Left renal cortex interstitium (tissue), 4 donors: ENCODE measurements around the gene DDX39B. TPM values are rescaled to one million over a fixed set of nuclear protein-coding genes. Genes with fewer than 3 reads are reported as not detected.
"Not testable (repeated sequence)": the region's sequence is repeated elsewhere in the genome, so short reads cannot be mapped to it uniquely, and the experiment has no call there.

Experiments
- DNase-seq, 4 donors: peaks; one replicate each; pipeline ENCODE4 v3.0.0-alpha.2; 2013; ENCODE audit warnings: low read depth in 4 of 4, low spot score in 2 of 4, missing footprints in 1 of 4
- polyA plus RNA-seq, 4 donors: library from polyadenylated mRNA; unstranded; fragments of 120-200 nt; gene quantifications; one replicate each; pipeline ENCODE4 v1.2.1, GENCODE V29; 2013; ENCODE audit not compliant: insufficient read length in 4 of 4

Gene DDX39B
- polyA plus RNA-seq, 4 donors = 462 to 709 (median 569) TPM

- no peak for DNase-seq
Observed at GRCh38 chr6:31529329-31530150, 12.3 kb downstream of the DDX39B start.

- no peak for DNase-seq
Observed at GRCh38 chr6:31528821-31529328, 12.9 kb downstream of the DDX39B start, which contains the start of gene MCCD1. MCCD1 (plus strand) TSS chr6:31528962; CDS start chr6:31529015, 53 bp downstream.

- no peak for DNase-seq
Observed at GRCh38 chr6:31528307-31528777, 13.5 kb downstream of the DDX39B start.

GRCh38 chr6:31525932-31526591 is 15.7 kb downstream of the DDX39B start:
- DNase-seq = no peak

- no peak for DNase-seq
Observed at GRCh38 chr6:31525553-31525931, 16.3 kb downstream of the DDX39B start.

GRCh38 chr6:31521835-31522234 is 20.0 kb downstream of the DDX39B start:
- DNase-seq = no peak

- no peak for DNase-seq
Observed at GRCh38 chr6:31513456-31514165, 28.2 kb downstream of the DDX39B start.

GRCh38 chr6:31510007-31510406 is 31.8 kb downstream of the DDX39B start:
- no peak for DNase-seq

GRCh38 chr6:31509036-31509435 is 32.8 kb downstream of the DDX39B start:
- DNase-seq = not testable (repeated sequence)

GRCh38 chr6:31502586-31502985 is 39.2 kb downstream of the DDX39B start:
- no peak for DNase-seq

- not testable (repeated sequence) for DNase-seq
Observed at GRCh38 chr6:31499648-31500047, 42.2 kb downstream of the DDX39B start.

- DNase-seq = no peak
Observed at GRCh38 chr6:31498748-31499147, 43.1 kb downstream of the DDX39B start.

- peak in 2 of 4 donors; percentile 38 to 58 for DNase-seq
Observed at GRCh38 chr6:31497531-31498476, 44.0 kb downstream of the DDX39B start, which contains the start of gene MICB. MICB (plus strand) TSS chr6:31498145; CDS start chr6:31498194, 49 bp downstream.

- not testable (repeated sequence) for DNase-seq
Observed at GRCh38 chr6:31496826-31497225, 45.0 kb downstream of the DDX39B start.

GRCh38 chr6:31495580-31495979 is 46.2 kb downstream of the DDX39B start:
- DNase-seq = no peak

GRCh38 chr6:31493875-31494694 is 47.7 kb downstream of the DDX39B start:
- DNase-seq = peak in 2 of 4 donors; percentile 45 to 51

GRCh38 chr6:31493550-31493874 is 48.3 kb downstream of the DDX39B start:
- not testable (repeated sequence) for DNase-seq

GRCh38 chr6:31490115-31490873 is 51.5 kb downstream of the DDX39B start:
- DNase-seq = no peak
